IMR-90 (cell line): ENCODE data around the gene CBX3. TPM values are rescaled to one million over a fixed set of nuclear protein-coding genes. Genes with fewer than 3 reads are reported as not detected.

Experiments
- ATAC-seq: fragments of 200-7000 bp; cut with Tn5 transposase; 2 replicates; pipeline ENCODE4 v1.9.1; 2020; ENCODE audit warnings: low read depth, mild to moderate bottlenecking, moderate library complexity
- BruUV-seq: library from RNA; stranded (reverse); fragments of 400-500 nt; replicated peaks from 2 replicates; lab custom pipeline; 2021; lab: Mats Ljungman, UMichigan
- CTCF ChIA-PET: fragments of 300-600 bp; formaldehyde crosslinking; extraction: SDS; loops from one replicate; lab custom pipeline; 2021; ENCODE audit warnings: antibody characterized with exemption; lab: Yijun Ruan, JAX
- POLR2A ChIA-PET: fragments of 300-600 bp; sonication (Branson Sonifier 250); formaldehyde crosslinking; loops from one replicate; lab custom pipeline; 2022; ENCODE audit warnings: antibody characterized with exemption; ENCODE audit not compliant: unreplicated experiment; lab: Charles Lee
- DNase-seq: peaks from one replicate; pipeline ENCODE4 v3.0.0; 2013
- H2AFZ ChIP-seq: replicated peaks from 2 replicates; pipeline ENCODE3; 2013; ENCODE audit warnings: low read length, mild to moderate bottlenecking; ENCODE audit not compliant: poor library complexity
- H2AK5ac ChIP-seq: 2 replicates; pipeline ENCODE4 v1.6.1; 2013; ENCODE audit warnings: low read depth, low read length, inconsistent platforms
- H2AK9ac ChIP-seq: replicated peaks from 2 replicates; pipeline ENCODE3; 2013; ENCODE audit warnings: mild to moderate bottlenecking, low read depth, low read length, moderate library complexity; ENCODE audit not compliant: poor library complexity
- H2BK120ac ChIP-seq: 2 replicates; pipeline ENCODE4 v1.6.1; 2013; ENCODE audit warnings: low read depth, low read length, inconsistent platforms
- H2BK15ac ChIP-seq: 3 replicates; pipeline ENCODE4 v1.6.1; 2013; ENCODE audit warnings: low read depth, low read length, inconsistent platforms
- H2BK20ac ChIP-seq: 2 replicates; pipeline ENCODE4 v1.6.1; 2013; ENCODE audit warnings: low read depth, mild to moderate bottlenecking, inconsistent platforms, low read length, moderate library complexity
- H2BK5ac ChIP-seq: 2 replicates; pipeline ENCODE4 v1.6.1; 2013; ENCODE audit warnings: mild to moderate bottlenecking, low read depth, low read length, inconsistent platforms; ENCODE audit not compliant: poor library complexity, severe bottlenecking
- H3K14ac ChIP-seq: replicated peaks from 2 replicates; pipeline ENCODE4 v1.6.1; 2013; ENCODE audit warnings: low read depth, low read length, inconsistent platforms
- H3K18ac ChIP-seq: 2 replicates; pipeline ENCODE4 v1.6.1; 2013; ENCODE audit warnings: low read depth, low read length, control low read depth
- H3K23ac ChIP-seq: 2 replicates; pipeline ENCODE4 v1.6.1; 2013; ENCODE audit warnings: low read depth, low read length, inconsistent platforms
- H3K27ac ChIP-seq: 2 replicates; pipeline ENCODE4 v1.5.1; 2013; ENCODE audit warnings: mild to moderate bottlenecking, control low read depth, low read length; ENCODE audit not compliant: insufficient read depth
- H3K27me3 ChIP-seq: 2 replicates; pipeline ENCODE4 v1.6.1; 2013; ENCODE audit warnings: low read length; ENCODE audit not compliant: control insufficient read depth, insufficient read depth
- H3K36me3 ChIP-seq: 2 replicates; pipeline ENCODE4 v1.6.1; 2013; ENCODE audit warnings: low read length, mixed read lengths; ENCODE audit not compliant: control insufficient read depth, insufficient read depth
- H3K4ac ChIP-seq: 2 replicates; pipeline ENCODE4 v1.6.1; 2013; ENCODE audit warnings: low read depth, low read length, inconsistent platforms
- H3K4me1 ChIP-seq: 2 replicates; pipeline ENCODE4 v1.6.1; 2013; ENCODE audit warnings: low read length, mixed read lengths; ENCODE audit not compliant: control insufficient read depth, insufficient read depth
- H3K4me2 ChIP-seq: 2 replicates; pipeline ENCODE4 v1.6.1; 2013; ENCODE audit warnings: low read depth, mild to moderate bottlenecking, control low read depth, low read length, moderate library complexity
- H3K4me3 ChIP-seq: 2 replicates; pipeline ENCODE4 v1.5.1; 2013; ENCODE audit warnings: low read depth, mild to moderate bottlenecking, control low read depth, low read length, moderate library complexity; ENCODE audit not compliant: insufficient read depth
- H3K56ac ChIP-seq: 2 replicates; pipeline ENCODE4 v1.6.1; 2013; ENCODE audit warnings: low read length, inconsistent platforms; ENCODE audit not compliant: insufficient read depth; ENCODE audit errors: extremely low read depth
- H3K79me1 ChIP-seq, 2 experiments: 2 replicates each; pipeline ENCODE4 v1.6.1; 2013; ENCODE audit warnings: low read length in 2 of 2, inconsistent platforms in 1 of 2, low read depth in 1 of 2
- H3K9ac ChIP-seq: 2 replicates; pipeline ENCODE4 v1.6.1; 2013; ENCODE audit warnings: low read depth, low read length, control low read depth
- H3K9me1 ChIP-seq: 2 replicates; pipeline ENCODE4 v1.6.1; 2013; ENCODE audit warnings: low read length, inconsistent platforms; ENCODE audit not compliant: insufficient read depth
- H3K9me3 ChIP-seq: 2 replicates; pipeline ENCODE4 v1.6.1; 2013; ENCODE audit warnings: low read length; ENCODE audit not compliant: control insufficient read depth, insufficient read depth
- H4K20me1 ChIP-seq: 2 replicates; pipeline ENCODE4 v1.6.1; 2013; ENCODE audit warnings: low read length, inconsistent platforms; ENCODE audit not compliant: insufficient read depth
- H4K5ac ChIP-seq: 2 replicates; pipeline ENCODE4 v1.6.1; 2013; ENCODE audit warnings: mild to moderate bottlenecking, low read depth, low read length, control low read depth
- H4K8ac ChIP-seq, 2 experiments: 2 replicates each; pipeline ENCODE4 v1.6.1; 2013; ENCODE audit warnings: low read depth in 2 of 2, low read length in 2 of 2, control low read depth in 1 of 2, inconsistent platforms in 1 of 2
- H4K91ac ChIP-seq: 2 replicates; pipeline ENCODE4 v1.6.1; 2013; ENCODE audit warnings: low read depth, low read length, inconsistent platforms; ENCODE audit not compliant: insufficient read depth
- MAFK ChIP-seq: IDR thresholded peaks from 2 replicates; pipeline ENCODE4 v1.6.1; 2012; ENCODE audit warnings: low read depth, low read length, improper control_type of control experiment
- MAZ ChIP-seq: IDR thresholded peaks from 2 replicates; pipeline ENCODE4 v1.6.1; 2012; ENCODE audit warnings: low read depth, mild to moderate bottlenecking, low read length, improper control_type of control experiment, moderate library complexity, borderline replicate concordance
- RCOR1 ChIP-seq: IDR thresholded peaks from 2 replicates; pipeline ENCODE4 v1.6.1; 2012; ENCODE audit warnings: mild to moderate bottlenecking, low read length, improper control_type of control experiment; ENCODE audit not compliant: insufficient replicate concordance
- WGBS, 2 experiments: methylation state at CpG; one replicate each; pipeline versions ENCODE4 v1.1.5 to v1.1.7; 2013; ENCODE audit warnings: missing lambda C conversion rate in 2 of 2; ENCODE audit not compliant: insufficient read length in 1 of 2; ENCODE audit errors: extremely low coverage in 2 of 2; 5-methylcytosine and 5-hydroxymethylcytosine counted together
- dilution Hi-C: fragments of 300-500 bp; cut with HindIII; formaldehyde crosslinking; loops from one replicate; pipeline ENCODE4 v1.14.3; 2018; ENCODE audit warnings: low sequenced_read_pairs; ENCODE audit not compliant: unreplicated experiment
- in situ Hi-C: fragments of 300-500 bp; cut with MboI; formaldehyde crosslinking; loops from 3 replicates; pipeline ENCODE4 v1.14.3; 2019; ENCODE audit warnings: low sequenced_read_pairs, inconsistent platforms, mixed read lengths
- intact Hi-C: fragments of 100-400 bp; cut with micrococcal nuclease; formaldehyde crosslinking; loops from 2 replicates; pipeline ENCODE4 v1.10.0; 2022
- polyA plus RNA-seq, 3 experiments: library from polyadenylated mRNA; depleted of rRNA; stranded (reverse); fragments of >200 nt; gene quantifications; 2 replicates each; pipeline ENCODE4 v1.2.3, GENCODE V29; 2012; ENCODE audit warnings: low replicate concordance in 1 of 3
- total RNA-seq: library from RNA; depleted of rRNA; stranded (reverse); fragments of >200 nt; gene quantifications from 2 replicates; pipeline ENCODE4 v1.2.3, GENCODE V29; 2012

Gene CBX3
- total and polyA plus RNA-seq, 2 of the 4 experiments (the other 2 are of a cell fraction): 38.2 to 76.5 TPM

DNA sequence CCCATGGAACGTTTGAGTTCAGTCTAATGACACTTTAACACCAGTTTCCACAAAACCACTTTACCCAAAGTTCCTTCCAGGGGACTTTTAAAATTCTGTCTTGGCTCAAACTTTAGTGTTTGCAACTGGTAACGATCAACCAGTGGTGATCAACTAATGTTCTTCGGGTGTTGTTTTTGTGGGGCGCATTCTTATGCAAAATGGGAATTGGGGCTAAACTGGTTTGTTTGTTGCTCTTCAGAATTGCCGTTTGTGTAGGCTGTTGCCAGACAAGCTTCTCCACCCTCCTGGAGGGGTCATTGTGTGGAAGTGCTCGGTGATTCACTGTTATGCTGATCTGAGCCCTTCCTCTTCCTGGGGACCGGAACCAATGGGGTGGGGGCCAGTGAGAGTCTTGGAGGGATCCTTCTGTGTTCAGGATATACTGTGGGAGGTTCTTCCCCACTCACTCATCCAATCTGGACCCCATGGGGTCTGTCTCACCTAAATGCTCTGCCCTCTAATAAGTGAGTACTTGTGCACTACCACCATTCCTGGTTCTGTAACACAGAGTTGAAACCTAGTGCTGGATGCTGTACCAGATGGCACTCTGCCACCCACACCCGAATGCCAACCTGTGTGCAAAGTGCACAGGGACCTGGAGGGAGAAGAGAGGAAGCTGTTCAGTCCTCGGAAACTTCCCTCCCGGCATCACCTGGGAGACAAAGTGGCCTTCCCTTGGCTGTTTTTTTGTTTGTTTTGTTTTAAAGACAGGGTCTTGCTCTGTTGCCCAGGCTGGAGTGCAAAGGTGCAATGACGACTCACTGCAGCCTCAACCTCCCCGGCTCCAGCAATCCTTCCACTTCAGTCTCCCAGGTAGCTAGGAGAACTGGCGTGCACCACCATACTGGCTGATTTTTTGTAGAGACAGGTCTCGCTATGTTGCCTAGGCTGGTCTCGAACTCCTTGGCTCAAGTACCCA is 47.4 kb upstream of the CBX3 start:
- dilution Hi-C loops: no loop called here
- H3K9ac ChIP-seq: peak overlapping the region; percentile 16; the same call in 1 of the 2 replicates
- peak overlapping the region; percentile 97 for H2BK120ac ChIP-seq
- H4K20me1 ChIP-seq: no peaks in the 10 kb centered on the region
- peak overlapping the region; percentile 84 for H2AK9ac ChIP-seq
- no peak overlapping the region for H3K27ac ChIP-seq
- peak overlapping the region; percentile 51 for H2BK20ac ChIP-seq
- no peaks in the 10 kb centered on the region for H3K9me3 ChIP-seq
- intact Hi-C loops: no loop called here
- H3K9me1 ChIP-seq: peaks cover 48% of the 10 kb centered on the region
- CTCF ChIA-PET: no interaction called here
- peak overlapping the region; percentile 96 for H2BK5ac ChIP-seq
- no peaks in the 10 kb centered on the region for H3K36me3 ChIP-seq
- DNase-seq: peak; percentile 68
- peak overlapping the region; percentile 53 for H4K5ac ChIP-seq
- WGBS, 2 experiments: 30% methylated on average over 2 of the region's 15 CpGs; no CpG with 5 or more reads in 1 of the 2 experiments
- peak; percentile 79 for TF ChIP-seq MAZ
- no peak for TF ChIP-seq RCOR1
- TF ChIP-seq MAFK: peak; percentile 19; the same call in 1 of the 2 replicates
- no TSS peak for BruUV-seq
- peak overlapping the region; percentile 55; the same call in 1 of the 2 replicates for H4K91ac ChIP-seq
- H2AK5ac ChIP-seq: peak overlapping the region; percentile 78
- H3K27me3 ChIP-seq: no peaks in the 10 kb centered on the region
- H3K4me2 ChIP-seq: peak overlapping the region; percentile 88
- POLR2A ChIA-PET: no interaction called here
- no peak for ATAC-seq
- H3K79me1 ChIP-seq: peaks cover 8 to 61% of the 10 kb centered on the region in 2 experiments
- peak overlapping the region in 1 of 2 experiments; percentile 81; a peak in 3 of 4 replicates for H4K8ac ChIP-seq
- H3K23ac ChIP-seq: peak overlapping the region; percentile 99
- peak overlapping the region; percentile 74; the same call in 2 of the 3 replicates for H2BK15ac ChIP-seq
- in situ Hi-C loops: no loop called here
- peaks cover 30% of the 10 kb centered on the region for H3K4me1 ChIP-seq
- H3K14ac ChIP-seq: peak overlapping the region; percentile 94
- H3K4me3 ChIP-seq: peak overlapping the region; percentile 94; the same call in 1 of the 2 replicates
- H2AFZ ChIP-seq: peak overlapping the region; percentile 84
- peak overlapping the region; percentile 62 for H3K4ac ChIP-seq
- peak overlapping the region; percentile 35; the same call in 1 of the 2 replicates for H3K18ac ChIP-seq
- H3K56ac ChIP-seq: no peak overlapping the region
